Prostate gland (tissue), 2 donors: Measurements from ENCODE around the gene FHIT. TPM values are rescaled to one million over a fixed set of nuclear protein-coding genes. Genes with fewer than 3 reads are reported as not detected.

Experiments
- DNase-seq: peaks from one replicate; pipeline ENCODE4 v3.0.0-alpha.2; 2019; ENCODE audit warnings: low spot score
- H3K27ac ChIP-seq, 2 donors: fragments of 200-600 bp; sonication (generic); 2 replicates each; pipeline ENCODE4 v1.5.1; 2017 to 2019
- H3K27me3 ChIP-seq: fragments of 200-600 bp; sonication (generic); replicated peaks from 2 replicates; pipeline ENCODE4 v1.5.1; 2019; ENCODE audit not compliant: insufficient read depth
- H3K36me3 ChIP-seq, 2 donors: fragments of 200-600 bp; sonication (generic); 1 replicate in 1 of 2; 2 replicates in 1 of 2; pipeline versions ENCODE4 v1.5.1 to v1.8.1; 2017 to 2019
- H3K4me1 ChIP-seq: fragments of 200-600 bp; sonication (generic); replicated peaks from 2 replicates; pipeline ENCODE4 v1.5.1; 2019
- H3K4me3 ChIP-seq, 2 donors: fragments of 200-600 bp; sonication (generic); 2 replicates each; pipeline ENCODE4 v1.5.1; 2017 to 2019
- H3K9me3 ChIP-seq: fragments of 200-600 bp; sonication (generic); 2 replicates; pipeline ENCODE4 v1.5.1; 2017
- CTCF ChIP-seq, 4 experiments: fragments of 200-600 bp in 2 of 4; fragments of 450-650 bp in 2 of 4; sonication (generic) in 2 of 4; IDR thresholded peaks; 1 replicate in 3 of 4; 2 replicates in 1 of 4; pipeline ENCODE4 v1.5.1; 2016 to 2019; ENCODE audit warnings: antibody characterized with exemption in 4 of 4, mild to moderate bottlenecking in 2 of 4, moderate library complexity in 2 of 4
- POLR2A ChIP-seq: fragments of 450-650 bp; IDR thresholded peaks from one replicate; pipeline ENCODE4 v1.6.1; 2016; ENCODE audit warnings: antibody characterized with exemption, mild to moderate bottlenecking
- POLR2AphosphoS5 ChIP-seq: sonication (generic); formaldehyde crosslinking; IDR thresholded peaks from one replicate; pipeline ENCODE4 v1.6.1; 2017; ENCODE audit warnings: antibody characterized with exemption
- whole genome bisulfite sequencing: methylation state at CpG from one replicate; pipeline ENCODE4 v1.1.5; 2018; 5-methylcytosine and 5-hydroxymethylcytosine counted together
- intact Hi-C: fragments of 100-400 bp; cut with DNase I; formaldehyde crosslinking; loops from one replicate; pipeline ENCODE4 v1.14.2; 2022
- total RNA-seq, 2 donors: library from RNA; depleted of rRNA; stranded (reverse); fragments of >200 nt; gene quantifications; one replicate each; pipeline ENCODE4 v1.1.0, GENCODE V29; 2016

FHIT gene
- total RNA-seq, 2 donors from 2014 or later = 6.4 to 10.4 TPM

GRCh38 chr3:59884409-59884808, 1366.8 kb downstream of the FHIT start:
- 82% methylated on average over 2 of the region's 2 CpGs for WGBS
- Histone ChIP-seq H3K4me3 (no peak overlapping the region), H3K36me3 (no peaks in the 10 kb centered on the region), H3K9me3 (no peaks in the 10 kb centered on the region), H3K27me3 (no peaks in the 10 kb centered on the region), H3K4me1 (no peaks in the 10 kb centered on the region), H3K27ac (no peak overlapping the region)
- intact Hi-C loops = no loop called here
- DNase-seq = no peak
- no peak for TF ChIP-seq POLR2AphosphoS5
- no peak for TF ChIP-seq CTCF (IDR thresholded peaks at IDR 0.05)
- TF ChIP-seq POLR2A = no peak

- no peak overlapping the region for H3K27ac ChIP-seq
- H3K4me1 ChIP-seq = no peaks in the 10 kb centered on the region
- no peaks in the 10 kb centered on the region for H3K9me3 ChIP-seq
- TF ChIP-seq POLR2A (no peak), POLR2AphosphoS5 (no peak), CTCF (IDR thresholded peaks at IDR 0.05) (no peak)
- H3K36me3 ChIP-seq = no peaks in the 10 kb centered on the region
- WGBS = 75% methylated on average over 2 of the region's 2 CpGs
- DNase-seq = no peak
- intact Hi-C loops = no loop called here
- H3K27me3 ChIP-seq = no peaks in the 10 kb centered on the region
- H3K4me3 ChIP-seq = no peak overlapping the region
Measured at GRCh38 chr3:59882746-59883145, 1368.5 kb downstream of the FHIT start.

GRCh38 chr3:59880717-59881116, 1370.5 kb downstream of the FHIT start:
- no peak for TF ChIP-seq CTCF (IDR thresholded peaks at IDR 0.05)
- TF ChIP-seq POLR2A = no peak
- no peak for TF ChIP-seq POLR2AphosphoS5
- no peaks in the 10 kb centered on the region for H3K27me3 ChIP-seq
- WGBS = 58% methylated on average over 2 of the region's 2 CpGs

GRCh38 chr3:59879031-59879581, 1372.1 kb downstream of the FHIT start:
- Histone ChIP-seq H3K36me3 (no peaks in the 10 kb centered on the region), H3K27me3 (no peaks in the 10 kb centered on the region), H3K4me3 (no peak overlapping the region), H3K9me3 (no peaks in the 10 kb centered on the region), H3K27ac (no peak overlapping the region), H3K4me1 (no peaks in the 10 kb centered on the region)
- TF ChIP-seq POLR2A (no peak), CTCF (IDR thresholded peaks at IDR 0.05) (no peak), POLR2AphosphoS5 (no peak)
- intact Hi-C loops = no loop called here
- DNase-seq = no peak
- 24% methylated on average over 2 of the region's 2 CpGs for WGBS

More at GRCh38 chr3:59880717-59881116, 1370.5 kb downstream of the FHIT start:
- H3K4me1 ChIP-seq = no peaks in the 10 kb centered on the region
- no peak overlapping the region for H3K4me3 ChIP-seq
- DNase-seq = no peak
- no peaks in the 10 kb centered on the region for H3K36me3 ChIP-seq
- intact Hi-C loops = no loop called here
- H3K9me3 ChIP-seq = no peaks in the 10 kb centered on the region
- H3K27ac ChIP-seq = no peak overlapping the region

GRCh38 chr3:59878038-59878427, 1373.2 kb downstream of the FHIT start:
- Histone ChIP-seq H3K4me1 (no peaks in the 10 kb centered on the region), H3K9me3 (no peaks in the 10 kb centered on the region), H3K4me3 (no peak overlapping the region), H3K27me3 (no peaks in the 10 kb centered on the region), H3K36me3 (no peaks in the 10 kb centered on the region), H3K27ac (no peak overlapping the region)
- TF ChIP-seq CTCF (IDR thresholded peaks at IDR 0.05) (no peak), POLR2A (no peak), POLR2AphosphoS5 (no peak)
- intact Hi-C loops = no loop called here
- 66% methylated on average over 2 of the region's 2 CpGs for WGBS
- DNase-seq = no peak
